Ishikawa (cell line): ENCODE results near the gene ZGRF1.

Experiments used
- CEBPB ChIP-seq: IDR thresholded peaks from 2 replicates; pipeline ENCODE4 v1.6.1; 2012
- CREB1 ChIP-seq: IDR thresholded peaks from 2 replicates; pipeline ENCODE4 v1.6.1; 2012; ENCODE audit warnings: low read depth
- EGR1 ChIP-seq: IDR thresholded peaks from 2 replicates; pipeline ENCODE4 v1.6.1; 2012
- EP300 ChIP-seq: IDR thresholded peaks from 2 replicates; pipeline ENCODE4 v1.6.1; 2012; ENCODE audit warnings: borderline replicate concordance
- FOXM1 ChIP-seq: IDR thresholded peaks from 2 replicates; pipeline ENCODE4 v1.6.1; 2012; ENCODE audit warnings: low read depth, borderline replicate concordance
- MAX ChIP-seq: IDR thresholded peaks from 2 replicates; pipeline ENCODE4 v1.6.1; 2012
- NFIC ChIP-seq: IDR thresholded peaks from 2 replicates; pipeline ENCODE4 v1.6.1; 2012
- RAD21 ChIP-seq: IDR thresholded peaks from 2 replicates; pipeline ENCODE4 v1.6.1; 2012; ENCODE audit warnings: low read depth
- REST ChIP-seq: IDR thresholded peaks from 2 replicates; pipeline ENCODE4 v1.6.1; 2012; ENCODE audit warnings: low read depth, mild to moderate bottlenecking
- TAF1 ChIP-seq: IDR thresholded peaks from 2 replicates; pipeline ENCODE4 v1.6.1; 2012; ENCODE audit warnings: low read depth, mild to moderate bottlenecking
- TCF12 ChIP-seq: IDR thresholded peaks from 2 replicates; pipeline ENCODE4 v1.6.1; 2012; ENCODE audit warnings: low read depth
- TEAD4 ChIP-seq: IDR thresholded peaks from 2 replicates; pipeline ENCODE4 v1.6.1; 2012
- USF1 ChIP-seq: IDR thresholded peaks from 2 replicates; pipeline ENCODE4 v1.6.1; 2012
- YY1 ChIP-seq: IDR thresholded peaks from 2 replicates; pipeline ENCODE4 v1.6.1; 2012; ENCODE audit warnings: low read depth
- ZBTB7A ChIP-seq: IDR thresholded peaks from 2 replicates; pipeline ENCODE4 v1.6.1; 2012; ENCODE audit warnings: low read depth

ZGRF1 gene

GRCh38 chr4:112562254-112562879 is 74.3 kb downstream of the ZGRF1 start:
- TF ChIP-seq RAD21 = no peak

GRCh38 chr4:112560084-112560483 is 76.6 kb downstream of the ZGRF1 start:
- TF ChIP-seq USF1 = no peak
- no peak for TF ChIP-seq TEAD4
- no peak for TF ChIP-seq YY1
- TF ChIP-seq TAF1 = no peak

- TF ChIP-seq MAX = no peak
Observed at GRCh38 chr4:112559053-112559452, 77.7 kb downstream of the ZGRF1 start.

GRCh38 chr4:112557676-112558411 is 78.9 kb downstream of the ZGRF1 start:
- TF ChIP-seq ZBTB7A (no peak), NFIC (no peak), MAX (no peak), TAF1 (no peak), USF1 (no peak)

- TF ChIP-seq RAD21 (no peak), USF1 (no peak), NFIC (no peak), ZBTB7A (no peak), CEBPB (no peak), TEAD4 (no peak), TAF1 (no peak), TCF12 (no peak), YY1 (no peak), REST (no peak), FOXM1 (no peak), EGR1 (no peak), EP300 (no peak), MAX (no peak), CREB1 (no peak)
Observed at GRCh38 chr4:112552668-112553067, 84.0 kb downstream of the ZGRF1 start.

GRCh38 chr4:112550728-112551127 is 86.0 kb downstream of the ZGRF1 start:
- TF ChIP-seq FOXM1 = no peak
- TF ChIP-seq MAX = no peak
- no peak for TF ChIP-seq EGR1
- TF ChIP-seq ZBTB7A = no peak
- no peak for TF ChIP-seq TEAD4
- no peak for TF ChIP-seq EP300
- TF ChIP-seq TCF12 = no peak
- TF ChIP-seq YY1 = no peak
- TF ChIP-seq REST = no peak
- TF ChIP-seq NFIC = no peak
- no peak for TF ChIP-seq TAF1
- TF ChIP-seq USF1 = no peak
- TF ChIP-seq CEBPB = no peak
- no peak for TF ChIP-seq CREB1
- TF ChIP-seq RAD21 = no peak
